ENCODE results near the gene ATG7. TPM values are rescaled to one million over a fixed set of nuclear protein-coding genes. Genes with fewer than 3 reads are reported as not detected.
A peak's percentile ranks its signal among the peaks of the same experiment; 100 is the strongest.
"Not testable (repeated sequence)": the region's sequence is repeated elsewhere in the genome, so short reads cannot be mapped to it uniquely, and the experiment has no call there.

ATG7 gene
- total RNA-seq, 1 donor from 2014 or later = 47.6 TPM

DNA sequence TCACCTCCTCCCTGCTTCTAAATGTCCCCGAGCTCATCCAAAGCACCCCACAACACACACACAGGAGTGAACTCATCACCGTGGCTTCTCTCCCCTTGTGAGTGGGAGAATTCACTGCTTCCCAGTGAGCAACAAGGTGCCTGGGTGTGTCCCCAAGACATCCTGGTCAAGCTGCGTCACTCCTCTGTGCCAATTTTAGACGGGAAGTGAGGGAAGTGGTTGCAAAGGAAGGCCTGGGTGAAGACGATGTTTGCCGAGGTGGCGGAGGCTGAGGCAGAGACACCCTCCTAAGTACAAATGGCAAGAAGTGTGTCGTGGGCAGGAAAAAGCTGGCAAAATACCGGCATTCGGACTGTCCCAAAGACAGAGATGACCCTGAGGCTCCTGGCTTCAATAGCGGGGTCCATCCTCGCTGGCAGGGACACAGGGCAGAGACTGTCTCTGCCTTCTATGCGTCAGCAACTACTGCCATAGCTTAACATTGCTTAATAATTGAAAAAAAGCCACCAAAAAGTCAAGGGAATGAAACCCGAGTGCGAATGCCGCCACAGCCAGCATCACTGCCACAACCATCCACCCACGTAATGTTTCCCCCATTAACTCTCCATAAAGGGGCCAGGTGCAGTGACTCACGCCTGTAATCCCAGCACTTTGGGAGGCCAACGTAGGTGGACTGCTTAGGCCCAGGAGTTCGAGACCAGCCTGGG, 298.7 kb downstream of the ATG7 start:
- no peak for DNase-seq

- DNase-seq = not testable (repeated sequence)
Measured at GRCh38 chr3:11572660-11573059, 300.5 kb downstream of the ATG7 start.

DNA sequence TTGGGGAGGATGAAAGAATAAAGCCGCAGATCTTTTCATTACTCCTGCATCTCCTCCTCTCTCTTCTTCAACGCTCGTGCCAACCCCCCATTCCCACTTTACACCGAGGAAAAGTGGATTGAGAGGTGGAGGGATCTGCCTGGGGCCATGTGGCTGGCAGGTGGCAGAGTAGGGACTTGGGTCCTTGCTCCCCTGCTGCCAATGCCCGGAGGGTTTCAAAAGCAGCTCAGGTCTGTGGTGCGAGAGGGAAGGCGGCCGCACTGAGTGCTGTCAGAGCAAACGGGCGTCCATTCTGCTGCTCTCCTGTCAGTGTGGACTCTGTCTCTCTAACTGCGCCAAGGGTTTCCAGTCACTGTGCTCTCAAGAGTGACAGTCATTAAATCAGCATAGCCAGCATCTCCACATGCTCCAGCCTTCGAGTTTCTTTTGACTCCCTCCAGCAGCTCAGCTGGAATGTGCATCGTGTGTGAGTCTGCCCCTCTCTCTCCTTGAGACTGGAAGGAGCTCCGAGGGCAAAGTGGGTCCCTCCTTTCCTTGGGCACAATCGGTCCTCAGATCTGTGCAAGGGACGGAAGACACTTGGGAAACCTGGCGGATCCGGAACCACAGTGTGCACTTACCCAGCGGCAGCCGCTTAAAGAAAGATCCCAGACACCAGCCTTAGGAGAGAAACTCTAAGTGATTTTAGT, 302.9 kb downstream of the ATG7 start:
- peak; percentile 30 for DNase-seq

- DNase-seq = no peak
Measured at GRCh38 chr3:11575677-11576076, 303.5 kb downstream of the ATG7 start.

- no peak for DNase-seq
Measured at GRCh38 chr3:11576453-11576852, 304.3 kb downstream of the ATG7 start.

DNA sequence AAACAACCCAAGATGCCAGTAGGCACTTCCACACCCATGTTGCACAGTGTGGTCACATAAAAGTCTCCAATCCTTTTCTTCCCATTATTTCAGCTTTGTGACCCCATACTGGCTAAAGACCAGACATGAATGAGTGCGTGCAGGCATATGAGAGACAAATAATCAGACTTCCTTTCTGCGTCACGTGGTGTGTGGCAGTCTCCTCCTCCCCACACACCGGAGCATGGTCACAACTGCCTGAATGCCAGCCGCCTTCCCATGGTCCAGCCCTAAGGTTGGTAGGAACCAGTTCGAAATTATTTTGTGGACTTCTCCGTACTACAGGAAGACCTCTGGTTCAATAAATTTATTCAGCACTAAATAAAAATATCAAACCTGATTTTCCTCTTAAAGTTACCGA, 306.0 kb downstream of the ATG7 start:
- no peak for DNase-seq

GRCh38 chr3:11580645-11581044, 308.4 kb downstream of the ATG7 start:
- DNase-seq = no peak

DNA sequence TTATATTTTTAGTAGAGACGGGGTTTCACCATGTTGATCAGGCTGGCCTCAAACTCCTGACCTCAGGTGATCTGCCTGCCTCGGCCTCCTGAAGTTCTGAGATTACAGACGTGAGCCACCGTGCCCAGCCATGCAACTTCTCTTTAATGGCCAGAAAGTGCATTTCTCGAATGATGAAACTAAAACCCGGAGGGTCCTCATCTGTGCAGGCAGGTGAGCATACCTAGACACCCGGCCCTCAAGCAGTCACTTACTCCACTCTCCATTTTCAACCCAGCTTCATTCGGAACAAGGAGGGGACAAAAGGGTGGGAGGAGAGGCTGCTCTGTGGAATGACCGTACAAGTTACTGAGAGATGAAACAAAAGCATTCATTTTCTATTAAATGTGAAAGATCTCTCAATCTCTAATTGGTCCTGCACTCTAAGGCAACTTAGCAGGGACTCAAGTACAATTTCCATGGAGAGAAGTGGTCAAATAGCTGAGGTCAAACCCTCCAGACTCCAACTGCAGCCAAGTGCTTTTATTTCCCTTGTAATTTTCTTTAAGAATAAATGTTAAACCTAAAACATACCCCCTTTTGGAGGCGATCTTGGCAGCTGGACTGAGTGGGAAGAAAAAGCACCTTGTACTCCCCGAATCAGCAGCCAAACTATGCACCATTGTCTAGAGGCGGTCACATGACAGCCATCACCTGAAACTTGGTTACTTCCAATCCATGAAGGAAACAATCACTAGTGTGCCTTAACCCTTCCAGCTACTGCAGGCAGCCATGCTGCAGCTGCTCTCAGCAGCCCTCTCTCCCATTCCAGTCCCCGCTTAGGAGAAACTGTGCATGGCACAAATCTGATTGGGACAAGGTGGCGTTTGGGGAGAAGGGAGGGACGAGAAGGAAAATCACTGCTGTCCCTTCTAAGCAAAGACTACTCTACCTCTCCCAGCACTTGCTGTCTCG, 309.3 kb downstream of the ATG7 start:
- DNase-seq = peak; percentile 60

DNA sequence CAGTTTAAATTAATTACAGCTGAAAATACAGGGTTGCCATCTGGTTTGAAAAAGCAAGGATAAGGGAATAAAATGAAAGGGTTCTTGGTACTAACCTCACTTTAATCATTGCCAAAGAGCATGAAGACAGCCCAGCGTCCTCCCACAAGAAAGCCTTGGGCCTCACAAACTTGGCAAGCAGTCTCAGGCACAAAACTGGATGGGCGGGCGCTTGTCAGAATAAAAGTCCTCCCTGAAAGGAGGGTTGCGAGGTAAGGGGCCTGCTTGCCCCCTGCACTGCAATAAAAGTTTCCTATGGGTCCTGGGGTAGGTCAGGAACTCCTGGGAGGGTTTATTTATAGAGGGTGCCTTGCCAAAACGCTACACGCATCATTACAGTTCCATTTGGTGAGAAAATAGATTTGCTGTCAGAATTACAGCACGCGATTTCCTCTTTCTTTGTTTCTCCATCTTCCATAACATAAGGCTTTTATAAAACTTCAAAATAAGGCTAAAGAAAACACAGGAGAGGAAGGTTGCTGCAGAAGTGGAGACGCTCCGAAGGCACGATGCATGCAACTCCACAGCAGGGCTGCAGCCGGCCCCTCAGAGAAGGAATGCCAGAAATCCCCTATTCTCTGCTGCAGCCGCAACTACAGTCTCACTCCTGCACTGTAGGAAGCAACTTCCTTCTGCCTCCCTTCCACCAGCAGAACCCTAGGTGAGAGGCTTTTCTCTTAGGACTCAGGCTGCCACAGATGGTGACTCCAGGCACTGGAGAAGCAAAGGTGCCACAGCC, 310.2 kb downstream of the ATG7 start:
- DNase-seq = peak; percentile 96

- peak; percentile 73 for DNase-seq
Measured at GRCh38 chr3:11583235-11583634, 311.0 kb downstream of the ATG7 start.

DNA sequence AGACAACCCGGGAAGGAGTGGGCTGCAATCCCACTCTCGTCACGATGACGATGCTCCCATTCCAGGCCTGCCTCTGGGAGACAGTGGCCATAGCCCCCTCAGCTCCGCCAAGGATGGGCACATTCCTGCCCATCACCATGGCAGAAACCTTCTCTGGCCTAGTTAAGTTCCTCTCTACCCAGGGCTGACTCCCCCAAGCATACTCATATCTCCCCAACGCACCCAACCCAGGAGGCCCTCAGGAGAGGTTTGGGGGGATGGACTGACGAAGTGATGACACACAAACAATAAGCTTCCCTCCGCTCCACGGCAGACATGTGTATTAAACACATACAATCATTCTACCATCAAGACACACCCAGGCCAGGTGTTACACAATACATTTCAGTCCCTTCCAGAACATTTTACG, 311.4 kb downstream of the ATG7 start:
- DNase-seq = no peak

GRCh38 chr3:11584570-11584969, 312.4 kb downstream of the ATG7 start:
- no peak for DNase-seq

DNA sequence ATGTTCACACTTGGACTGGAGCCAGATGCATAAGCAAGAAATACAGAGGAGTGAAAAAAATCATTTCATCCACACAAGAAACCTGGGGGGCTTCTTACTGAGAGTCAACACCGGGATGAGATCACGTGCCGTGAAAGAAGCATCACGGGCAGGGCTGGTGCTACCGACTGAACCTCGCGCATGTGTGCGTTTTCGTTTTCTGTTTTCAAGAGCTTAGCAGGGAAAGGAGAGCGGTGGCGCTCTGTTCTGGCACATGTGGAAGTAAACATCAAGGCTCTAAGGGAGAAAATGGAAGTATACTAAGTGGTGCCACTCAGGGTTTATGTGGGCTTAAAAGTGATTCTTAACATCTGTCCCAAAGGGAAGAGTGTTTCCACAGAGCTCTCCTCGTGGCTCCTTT, 315.6 kb downstream of the ATG7 start:
- no peak for DNase-seq

DNA sequence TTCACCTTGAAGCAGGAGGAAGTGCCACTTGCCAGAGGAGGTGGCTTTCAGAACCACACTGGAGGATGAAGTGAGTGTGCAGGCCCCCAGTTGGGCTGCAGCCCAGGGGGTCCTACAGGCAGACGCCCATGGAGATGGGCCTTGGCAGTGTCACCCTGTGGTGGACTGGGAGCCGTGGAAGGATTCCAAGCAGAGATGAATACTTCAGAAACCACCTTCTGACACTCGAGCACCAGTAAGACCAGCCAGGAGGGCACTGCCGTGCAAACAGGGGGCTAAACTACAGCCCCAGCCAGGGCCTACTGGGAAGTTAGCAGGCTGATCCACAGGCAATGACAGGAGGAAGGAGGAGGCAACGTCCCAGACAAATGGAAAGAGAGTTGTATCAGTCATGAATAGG, 316.1 kb downstream of the ATG7 start:
- DNase-seq = no peak

- DNase-seq = no peak
Measured at GRCh38 chr3:11588755-11589154, 316.6 kb downstream of the ATG7 start.

GRCh38 chr3:11589706-11590105, 317.5 kb downstream of the ATG7 start:
- no peak for DNase-seq

GRCh38 chr3:11591002-11591355, 318.8 kb downstream of the ATG7 start:
- DNase-seq = no peak

- peak; percentile 65 for DNase-seq
Measured at GRCh38 chr3:11591391-11592282, 319.4 kb downstream of the ATG7 start.

GRCh38 chr3:11592445-11593298, 320.5 kb downstream of the ATG7 start:
- DNase-seq = peak; percentile 65
